Trophoblast cell (in vitro differentiated cells and primary cell): ENCODE results near the gene RAB11FIP4.

Experiments
- DNase-seq, 2 donors: peaks; one replicate each; pipeline ENCODE4 v3.0.0-alpha.2; 2016
- H2AFZ ChIP-seq: 2 replicates; pipeline ENCODE4 v1.6.1; 2013; ENCODE audit warnings: low read length, moderate library complexity, mild to moderate bottlenecking; ENCODE audit not compliant: insufficient read depth, poor library complexity
- H2AK5ac ChIP-seq: 2 replicates; pipeline ENCODE4 v1.6.1; 2013; ENCODE audit warnings: mild to moderate bottlenecking, low read length
- H2BK120ac ChIP-seq: 2 replicates; pipeline ENCODE4 v1.6.1; 2013; ENCODE audit warnings: low read length, mild to moderate bottlenecking, moderate library complexity; ENCODE audit not compliant: insufficient read depth, poor library complexity
- H2BK12ac ChIP-seq: 2 replicates; pipeline ENCODE4 v1.6.1; 2013; ENCODE audit warnings: mild to moderate bottlenecking, low read length, moderate library complexity
- H2BK5ac ChIP-seq: 2 replicates; pipeline ENCODE4 v1.6.1; 2013; ENCODE audit warnings: low read length, low read depth, moderate library complexity, mild to moderate bottlenecking; ENCODE audit not compliant: poor library complexity
- H3K14ac ChIP-seq: 2 replicates; pipeline ENCODE4 v1.6.1; 2013; ENCODE audit warnings: mild to moderate bottlenecking, low read length
- H3K18ac ChIP-seq: 2 replicates; pipeline ENCODE4 v1.6.1; 2013; ENCODE audit warnings: mild to moderate bottlenecking, low read length
- H3K23ac ChIP-seq: 2 replicates; pipeline ENCODE4 v1.6.1; 2013; ENCODE audit warnings: low read length
- H3K27ac ChIP-seq: 2 replicates; pipeline ENCODE4 v1.5.1; 2013; ENCODE audit warnings: low read depth, mild to moderate bottlenecking, inconsistent platforms, low read length, moderate library complexity
- H3K27me3 ChIP-seq: 2 replicates; pipeline ENCODE4 v1.6.1; 2013; ENCODE audit warnings: inconsistent platforms, mild to moderate bottlenecking, low read length, moderate library complexity; ENCODE audit not compliant: insufficient read depth
- H3K36me3 ChIP-seq, 2 experiments: 1 replicate in 1 of 2; 2 replicates in 1 of 2; pipeline ENCODE4 v1.6.1; 2013; ENCODE audit warnings: low read length in 2 of 2, mild to moderate bottlenecking in 2 of 2, moderate library complexity in 1 of 2; ENCODE audit not compliant: insufficient read depth in 2 of 2, control insufficient read depth in 1 of 2
- H3K4ac ChIP-seq: 2 replicates; pipeline ENCODE4 v1.6.1; 2013; ENCODE audit warnings: low read depth, mild to moderate bottlenecking, low read length, moderate library complexity
- H3K4me1 ChIP-seq, 2 experiments: 1 replicate in 1 of 2; 2 replicates in 1 of 2; pipeline ENCODE4 v1.6.1; 2013; ENCODE audit warnings: low read length in 2 of 2, mild to moderate bottlenecking in 2 of 2, moderate library complexity in 1 of 2; ENCODE audit not compliant: insufficient read depth in 2 of 2, control insufficient read depth in 1 of 2
- H3K4me2 ChIP-seq: 2 replicates; pipeline ENCODE4 v1.6.1; 2013; ENCODE audit warnings: inconsistent platforms, mild to moderate bottlenecking, low read length, moderate library complexity
- H3K4me3 ChIP-seq: 2 replicates; pipeline ENCODE4 v1.5.1; 2013; ENCODE audit warnings: mild to moderate bottlenecking, low read depth, low read length, inconsistent platforms
- H3K79me1 ChIP-seq: one replicate; pipeline ENCODE4 v1.6.1; 2013; ENCODE audit warnings: low read length
- H3K79me2 ChIP-seq: 2 replicates; pipeline ENCODE4 v1.6.1; 2013; ENCODE audit warnings: low read length, mild to moderate bottlenecking; ENCODE audit not compliant: control insufficient read depth, insufficient read depth, poor library complexity
- H3K9ac ChIP-seq: 2 replicates; pipeline ENCODE4 v1.6.1; 2013; ENCODE audit warnings: mild to moderate bottlenecking, low read length
- H3K9me3 ChIP-seq: 2 replicates; pipeline ENCODE4 v1.6.1; 2013; ENCODE audit warnings: low read depth, mild to moderate bottlenecking, control low read depth, inconsistent platforms, low read length; ENCODE audit not compliant: insufficient read depth
- H4K12ac ChIP-seq: 2 replicates; pipeline ENCODE4 v1.6.1; 2013; ENCODE audit warnings: low read depth, mild to moderate bottlenecking, low read length, moderate library complexity
- H4K8ac ChIP-seq: 2 replicates; pipeline ENCODE4 v1.6.1; 2013; ENCODE audit warnings: low read depth, mild to moderate bottlenecking, low read length, moderate library complexity
- H4K91ac ChIP-seq: one replicate; pipeline ENCODE4 v1.6.1; 2013; ENCODE audit warnings: low read depth, mild to moderate bottlenecking, low read length, moderate library complexity
- WGBS: extraction: QIAGEN DNeasy Blood & Tissue Kit; methylation state at CpG from one replicate; pipeline ENCODE4 v1.1.7; 2013; ENCODE audit warnings: missing lambda C conversion rate; ENCODE audit not compliant: insufficient read length, insufficient coverage; ENCODE audit errors: extremely low coverage; 5-methylcytosine and 5-hydroxymethylcytosine counted together

The RAB11FIP4 gene

GRCh38 chr17:31496601-31497000 lies 105.1 kb downstream of the RAB11FIP4 start:
- H3K9me3 ChIP-seq: no peaks in the 10 kb centered on the region
- H3K18ac ChIP-seq: peak overlapping the region; percentile 28
- no peak overlapping the region for H3K27ac ChIP-seq
- peaks cover 12% of the 10 kb centered on the region for H3K79me2 ChIP-seq
- H3K9ac ChIP-seq: no peak overlapping the region
- no peak overlapping the region for H2AK5ac ChIP-seq
- no peak overlapping the region for H3K14ac ChIP-seq
- no peak overlapping the region for H3K4me2 ChIP-seq
- H3K4ac ChIP-seq: peak overlapping the region; percentile 46
- H3K23ac ChIP-seq: no peak overlapping the region
- H4K8ac ChIP-seq: no peak overlapping the region
- peaks cover 31 to 41% of the 10 kb centered on the region in 2 experiments for H3K4me1 ChIP-seq
- no peaks in the 10 kb centered on the region for H3K27me3 ChIP-seq
- no peak overlapping the region for H2AFZ ChIP-seq
- H3K79me1 ChIP-seq: peaks cover 11% of the 10 kb centered on the region
- no peak overlapping the region for H3K4me3 ChIP-seq
- H2BK120ac ChIP-seq: no peak overlapping the region
- WGBS: no CpG with 5 or more reads among the region's 6 CpGs
- no peak overlapping the region for H4K91ac ChIP-seq
- no peak overlapping the region for H2BK12ac ChIP-seq
- no peak for DNase-seq
- H4K12ac ChIP-seq: no peak overlapping the region
- peaks cover 0 to 3% of the 10 kb centered on the region in 2 experiments for H3K36me3 ChIP-seq
- no peak overlapping the region for H2BK5ac ChIP-seq

GRCh38 chr17:31497431-31497830 lies 106.0 kb downstream of the RAB11FIP4 start:
- no CpG with 5 or more reads among the region's 6 CpGs for WGBS
- no peak overlapping the region for H4K91ac ChIP-seq
- H2AK5ac ChIP-seq: no peak overlapping the region
- no peaks in the 10 kb centered on the region for H3K27me3 ChIP-seq
- H3K14ac ChIP-seq: no peak overlapping the region
- peaks cover 9% of the 10 kb centered on the region for H3K79me2 ChIP-seq
- no peak overlapping the region for H3K18ac ChIP-seq
- no peak overlapping the region for H3K27ac ChIP-seq
- H2BK120ac ChIP-seq: no peak overlapping the region
- no peak overlapping the region for H4K12ac ChIP-seq
- H3K79me1 ChIP-seq: peaks cover 11% of the 10 kb centered on the region
- no peak overlapping the region for H3K9ac ChIP-seq
- peak overlapping the region; percentile 8 for H2BK12ac ChIP-seq
- DNase-seq: no peak
- H4K8ac ChIP-seq: no peak overlapping the region
- H2BK5ac ChIP-seq: no peak overlapping the region
- H3K36me3 ChIP-seq: peaks cover 0 to 3% of the 10 kb centered on the region in 2 experiments
- H3K4me3 ChIP-seq: no peak overlapping the region
- H3K4ac ChIP-seq: peak overlapping the region; percentile 28
- H3K4me1 ChIP-seq: peaks cover 23 to 34% of the 10 kb centered on the region in 2 experiments
- H3K4me2 ChIP-seq: no peak overlapping the region
- H2AFZ ChIP-seq: no peak overlapping the region
- H3K23ac ChIP-seq: no peak overlapping the region
- no peaks in the 10 kb centered on the region for H3K9me3 ChIP-seq

- Histone ChIP-seq H2AK5ac (no peak overlapping the region), H4K12ac (no peak overlapping the region), H3K4me1 (peaks cover 23 to 34% of the 10 kb centered on the region in 2 experiments), H2BK5ac (no peak overlapping the region), H3K9me3 (no peaks in the 10 kb centered on the region), H3K36me3 (peaks cover 0 to 3% of the 10 kb centered on the region in 2 experiments), H3K79me1 (peaks cover 11% of the 10 kb centered on the region), H2BK12ac (no peak overlapping the region), H3K14ac (peak overlapping the region; percentile 24), H3K23ac (no peak overlapping the region), H3K4ac (peak overlapping the region; percentile 35), H4K8ac (no peak overlapping the region), H3K4me3 (no peak overlapping the region), H2AFZ (no peak overlapping the region), H3K18ac (peak overlapping the region; percentile 41), H3K9ac (no peak overlapping the region), H4K91ac (peak overlapping the region; percentile 23), H3K4me2 (no peak overlapping the region), H3K27ac (no peak overlapping the region), H2BK120ac (no peak overlapping the region), H3K27me3 (no peaks in the 10 kb centered on the region), H3K79me2 (peaks cover 9% of the 10 kb centered on the region)
- no CpG with 5 or more reads among the region's 10 CpGs for WGBS
- no peak for DNase-seq
Observed at GRCh38 chr17:31497994-31498826, 106.7 kb downstream of the RAB11FIP4 start.

- no peak overlapping the region for H4K91ac ChIP-seq
- no peak overlapping the region for H2AFZ ChIP-seq
- H3K9ac ChIP-seq: no peak overlapping the region
- H2BK12ac ChIP-seq: no peak overlapping the region
- no peak overlapping the region for H3K4ac ChIP-seq
- no peak overlapping the region for H4K8ac ChIP-seq
- peak overlapping the region; percentile 51 for H3K27ac ChIP-seq
- H3K4me2 ChIP-seq: peak overlapping the region; percentile 29
- no CpG with 5 or more reads among the region's 11 CpGs for WGBS
- no peak overlapping the region for H2BK120ac ChIP-seq
- H3K14ac ChIP-seq: peak overlapping the region; percentile 35
- H3K4me3 ChIP-seq: no peak overlapping the region
- no peaks in the 10 kb centered on the region for H3K9me3 ChIP-seq
- H3K27me3 ChIP-seq: no peaks in the 10 kb centered on the region
- peaks cover 8% of the 10 kb centered on the region for H3K79me1 ChIP-seq
- H3K79me2 ChIP-seq: peaks cover 9% of the 10 kb centered on the region
- peak; percentile 43 to 55 for DNase-seq
- no peak overlapping the region for H3K23ac ChIP-seq
- no peak overlapping the region for H3K18ac ChIP-seq
- no peak overlapping the region for H2AK5ac ChIP-seq
- H2BK5ac ChIP-seq: no peak overlapping the region
- peaks cover 23 to 25% of the 10 kb centered on the region in 2 experiments for H3K4me1 ChIP-seq
- no peaks in the 10 kb centered on the region for H3K36me3 ChIP-seq
- no peak overlapping the region for H4K12ac ChIP-seq
Observed at GRCh38 chr17:31499771-31500554, 108.5 kb downstream of the RAB11FIP4 start.
